A673 (cell line): ENCODE measurements around the gene GGPS1.

ENCODE experiments used
- EZH2 ChIP-seq: fragments of 200-600 bp; sonication (generic); IDR thresholded peaks from 2 replicates; pipeline ENCODE4 v1.6.1; 2017; ENCODE audit warnings: borderline replicate concordance, low read depth, mild to moderate bottlenecking, mixed read lengths, antibody characterized with exemption, low read length; ENCODE audit not compliant: poor library complexity, severe bottlenecking
- TF ChIP-seq, protein P1 (sequence below): fragments of 300-800, 200-600 bp; sonication (generic); conservative IDR thresholded peaks from 2 replicates; pipeline ENCODE4 v1.5.1; 2017; ENCODE audit warnings: low read depth, mild to moderate bottlenecking, antibody characterized with exemption, low read length, moderate library complexity, mixed read lengths

DNA sequence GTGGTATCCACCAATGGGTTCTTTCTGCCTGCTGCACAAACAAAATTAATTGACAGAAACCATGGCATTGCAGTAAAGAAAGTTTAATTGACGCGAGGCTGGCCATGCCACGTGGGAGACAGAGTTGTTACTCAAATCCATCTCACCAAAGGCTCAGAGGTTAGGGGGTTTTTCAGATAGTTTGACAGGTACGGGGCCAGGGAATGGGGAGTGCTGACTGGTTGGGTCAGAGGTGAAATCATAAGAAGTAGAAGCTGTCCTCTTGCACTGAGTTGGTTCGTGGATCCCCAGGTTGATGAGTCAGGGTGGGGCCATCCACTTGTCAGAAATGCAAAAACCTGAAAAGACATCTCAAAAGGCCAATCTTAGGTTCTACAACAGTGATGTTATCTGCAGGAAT lies 37.9 kb downstream of the GGPS1 start:
- TF ChIP-seq, protein P1, sequence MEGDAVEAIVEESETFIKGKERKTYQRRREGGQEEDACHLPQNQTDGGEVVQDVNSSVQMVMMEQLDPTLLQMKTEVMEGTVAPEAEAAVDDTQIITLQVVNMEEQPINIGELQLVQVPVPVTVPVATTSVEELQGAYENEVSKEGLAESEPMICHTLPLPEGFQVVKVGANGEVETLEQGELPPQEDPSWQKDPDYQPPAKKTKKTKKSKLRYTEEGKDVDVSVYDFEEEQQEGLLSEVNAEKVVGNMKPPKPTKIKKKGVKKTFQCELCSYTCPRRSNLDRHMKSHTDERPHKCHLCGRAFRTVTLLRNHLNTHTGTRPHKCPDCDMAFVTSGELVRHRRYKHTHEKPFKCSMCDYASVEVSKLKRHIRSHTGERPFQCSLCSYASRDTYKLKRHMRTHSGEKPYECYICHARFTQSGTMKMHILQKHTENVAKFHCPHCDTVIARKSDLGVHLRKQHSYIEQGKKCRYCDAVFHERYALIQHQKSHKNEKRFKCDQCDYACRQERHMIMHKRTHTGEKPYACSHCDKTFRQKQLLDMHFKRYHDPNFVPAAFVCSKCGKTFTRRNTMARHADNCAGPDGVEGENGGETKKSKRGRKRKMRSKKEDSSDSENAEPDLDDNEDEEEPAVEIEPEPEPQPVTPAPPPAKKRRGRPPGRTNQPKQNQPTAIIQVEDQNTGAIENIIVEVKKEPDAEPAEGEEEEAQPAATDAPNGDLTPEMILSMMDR: no peak
- no peak for TF ChIP-seq EZH2
